GM21528 (cell line): ENCODE data around the gene GPATCH2.
A peak's percentile ranks its signal among the peaks of the same experiment; 100 is the strongest.

Experiments
- ATAC-seq: cut with Tn5 transposase; IDR thresholded peaks from one replicate; pipeline ENCODE4 v1.9.1; 2021; ENCODE audit warnings: mild to moderate bottlenecking, moderate library complexity; ENCODE audit not compliant: unreplicated experiment, low FRiP score

GPATCH2 gene

GRCh38 chr1:217462159-217462558 is 168.7 kb downstream of the GPATCH2 start:
- ATAC-seq = no peak

- ATAC-seq = no peak
These were observed 173.9 kb downstream of the GPATCH2 start for GRCh38 chr1:217457016-217457415.

- ATAC-seq = no peak
These were observed 174.6 kb downstream of the GPATCH2 start for GRCh38 chr1:217456261-217456660.

GRCh38 chr1:217453816-217454215 is 177.1 kb downstream of the GPATCH2 start:
- ATAC-seq = no peak

- no peak for ATAC-seq
These were observed 181.5 kb downstream of the GPATCH2 start for GRCh38 chr1:217449370-217449769.

- ATAC-seq = no peak
These were observed 187.0 kb downstream of the GPATCH2 start for GRCh38 chr1:217443845-217444244.

- no peak for ATAC-seq
These were observed 193.5 kb downstream of the GPATCH2 start for GRCh38 chr1:217437376-217437775.

- no peak for ATAC-seq
These were observed 195.7 kb downstream of the GPATCH2 start for GRCh38 chr1:217435204-217435603.

GRCh38 chr1:217433664-217434063 is 197.2 kb downstream of the GPATCH2 start:
- ATAC-seq = no peak

- ATAC-seq = no peak
These were observed 198.6 kb downstream of the GPATCH2 start for GRCh38 chr1:217432339-217432738.

- no peak for ATAC-seq
These were observed 199.5 kb downstream of the GPATCH2 start for GRCh38 chr1:217431395-217431794.

- no peak for ATAC-seq
These were observed 205.5 kb downstream of the GPATCH2 start for GRCh38 chr1:217425422-217425821.

GRCh38 chr1:217419194-217419551 is 211.7 kb downstream of the GPATCH2 start:
- ATAC-seq = no peak

- ATAC-seq = no peak
These were observed 212.4 kb downstream of the GPATCH2 start for GRCh38 chr1:217418269-217419193.

GRCh38 chr1:217417363-217417762 is 213.5 kb downstream of the GPATCH2 start:
- ATAC-seq = no peak

- no peak for ATAC-seq
These were observed 223.3 kb downstream of the GPATCH2 start for GRCh38 chr1:217407534-217408001.

- ATAC-seq = no peak
These were observed 227.7 kb downstream of the GPATCH2 start for GRCh38 chr1:217403026-217403720.

- no peak for ATAC-seq
These were observed 228.6 kb downstream of the GPATCH2 start for GRCh38 chr1:217402301-217402700.

- no peak for ATAC-seq
These were observed 237.0 kb downstream of the GPATCH2 start for GRCh38 chr1:217393896-217394295.

GRCh38 chr1:217392441-217392840 is 238.4 kb downstream of the GPATCH2 start:
- ATAC-seq = no peak

GRCh38 chr1:217389895-217390294 is 241.0 kb downstream of the GPATCH2 start:
- peak; percentile 68 for ATAC-seq
